ENCODE data around the gene RAP2A. TPM values are rescaled to one million over a fixed set of nuclear protein-coding genes. Genes with fewer than 3 reads are reported as not detected.

The RAP2A gene
- total RNA-seq, 4 donors from 2014 or later: 7.9 to 76.9 (median 24.2) TPM

- H3K9me3 ChIP-seq: peaks cover 0 to 2% of the 10 kb centered on the region in 2 donors
- H3K4me1 ChIP-seq: no peaks in the 10 kb centered on the region
- intact Hi-C loops (cut with DNase I; ENCODE audit: low total_unique reads): no loop called here
- H3K36me3 ChIP-seq: no peaks in the 10 kb centered on the region
- no peak overlapping the region for H3K4me3 ChIP-seq
- no peaks in the 10 kb centered on the region for H3K27me3 ChIP-seq
- H3K27ac ChIP-seq: no peak overlapping the region
- TF ChIP-seq, protein P1, sequence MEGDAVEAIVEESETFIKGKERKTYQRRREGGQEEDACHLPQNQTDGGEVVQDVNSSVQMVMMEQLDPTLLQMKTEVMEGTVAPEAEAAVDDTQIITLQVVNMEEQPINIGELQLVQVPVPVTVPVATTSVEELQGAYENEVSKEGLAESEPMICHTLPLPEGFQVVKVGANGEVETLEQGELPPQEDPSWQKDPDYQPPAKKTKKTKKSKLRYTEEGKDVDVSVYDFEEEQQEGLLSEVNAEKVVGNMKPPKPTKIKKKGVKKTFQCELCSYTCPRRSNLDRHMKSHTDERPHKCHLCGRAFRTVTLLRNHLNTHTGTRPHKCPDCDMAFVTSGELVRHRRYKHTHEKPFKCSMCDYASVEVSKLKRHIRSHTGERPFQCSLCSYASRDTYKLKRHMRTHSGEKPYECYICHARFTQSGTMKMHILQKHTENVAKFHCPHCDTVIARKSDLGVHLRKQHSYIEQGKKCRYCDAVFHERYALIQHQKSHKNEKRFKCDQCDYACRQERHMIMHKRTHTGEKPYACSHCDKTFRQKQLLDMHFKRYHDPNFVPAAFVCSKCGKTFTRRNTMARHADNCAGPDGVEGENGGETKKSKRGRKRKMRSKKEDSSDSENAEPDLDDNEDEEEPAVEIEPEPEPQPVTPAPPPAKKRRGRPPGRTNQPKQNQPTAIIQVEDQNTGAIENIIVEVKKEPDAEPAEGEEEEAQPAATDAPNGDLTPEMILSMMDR (IDR thresholded peaks at IDR 0.05): no peak
- no peak for TF ChIP-seq POLR2A (IDR thresholded peaks at IDR 0.05)
- DNase-seq: no peak
Observed at GRCh38 chr13:97448503-97449251, 14.7 kb downstream of the RAP2A start.

DNA sequence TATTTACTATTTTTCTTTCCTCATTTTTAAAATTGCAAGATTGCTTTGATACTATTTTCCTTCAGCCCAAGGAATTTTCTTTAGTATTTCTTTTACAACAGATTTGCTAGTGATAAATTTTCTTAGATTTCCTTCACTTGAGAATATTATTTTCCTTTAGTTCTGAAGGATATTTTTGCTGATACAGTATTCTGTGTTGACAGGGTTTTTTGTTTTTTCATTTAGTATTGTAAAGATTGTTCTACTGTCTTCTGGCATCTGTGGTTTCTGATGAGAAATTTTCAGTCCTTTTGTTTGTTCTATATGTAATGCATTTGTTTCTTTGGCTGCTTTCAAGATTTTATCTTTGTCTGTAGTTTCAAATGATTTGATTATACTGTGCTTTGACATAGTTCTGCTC, 20.7 kb downstream of the RAP2A start:
- intact Hi-C loops (cut with DNase I; ENCODE audit: low total_unique reads): no loop called here
- no peaks in the 10 kb centered on the region for H3K36me3 ChIP-seq
- TF ChIP-seq POLR2A (IDR thresholded peaks at IDR 0.05): no peak
- TF ChIP-seq, protein P1 (IDR thresholded peaks at IDR 0.05): no peak
- no peak overlapping the region for H3K4me3 ChIP-seq
- DNase-seq: no peak
- H3K27me3 ChIP-seq: no peaks in the 10 kb centered on the region
- no peak overlapping the region for H3K27ac ChIP-seq
- no peaks in the 10 kb centered on the region for H3K4me1 ChIP-seq
- peaks cover 0 to 13% of the 10 kb centered on the region in 2 donors for H3K9me3 ChIP-seq

- H3K9me3 ChIP-seq: peaks cover 0 to 13% of the 10 kb centered on the region in 2 donors
- DNase-seq: no peak
- H3K27me3 ChIP-seq: no peaks in the 10 kb centered on the region
- intact Hi-C loops (cut with DNase I; ENCODE audit: low total_unique reads): no loop called here
- no peak overlapping the region for H3K4me3 ChIP-seq
- TF ChIP-seq POLR2A (IDR thresholded peaks at IDR 0.05): no peak
- TF ChIP-seq, protein P1 (IDR thresholded peaks at IDR 0.05): no peak
- no peaks in the 10 kb centered on the region for H3K36me3 ChIP-seq
- H3K4me1 ChIP-seq: no peaks in the 10 kb centered on the region
- H3K27ac ChIP-seq: no peak overlapping the region
Observed at GRCh38 chr13:97456047-97456446, 22.1 kb downstream of the RAP2A start.

DNA sequence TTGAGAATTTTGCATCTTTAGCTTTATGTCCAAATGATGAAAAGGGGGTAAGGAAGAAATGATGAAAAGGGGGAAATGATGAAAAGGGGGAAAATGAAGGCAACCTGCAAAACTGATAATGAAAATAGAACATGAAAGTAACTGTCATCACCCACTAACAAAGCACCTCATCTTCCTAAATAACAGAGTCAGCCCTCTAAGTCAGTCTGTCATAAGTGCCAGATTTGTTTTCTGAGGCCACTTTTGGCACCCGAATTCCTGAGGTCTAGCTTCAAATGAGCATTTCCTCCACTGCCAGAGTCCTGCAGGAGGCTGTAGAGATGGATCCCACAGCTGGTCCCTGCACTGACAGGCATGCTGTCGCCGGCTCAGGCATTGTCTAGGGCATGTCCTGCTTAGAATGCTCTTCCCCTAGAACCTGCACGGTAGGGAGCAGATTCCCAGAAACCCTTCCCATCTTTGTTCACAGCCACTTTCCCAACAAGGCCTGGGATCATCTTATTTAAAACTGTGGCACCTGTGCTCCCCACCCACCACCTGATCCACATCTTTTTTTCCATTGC, 25.3 kb downstream of the RAP2A start:
- Histone ChIP-seq H3K36me3 (no peaks in the 10 kb centered on the region), H3K9me3 (peaks cover 0 to 9% of the 10 kb centered on the region in 2 donors), H3K4me1 (no peaks in the 10 kb centered on the region), H3K4me3 (no peak overlapping the region), H3K27ac (no peak overlapping the region), H3K27me3 (no peaks in the 10 kb centered on the region)
- TF ChIP-seq, protein P1 (IDR thresholded peaks at IDR 0.05): no peak
- TF ChIP-seq POLR2A (IDR thresholded peaks at IDR 0.05): no peak
- DNase-seq: no peak
- intact Hi-C loops (cut with DNase I; ENCODE audit: low total_unique reads): no loop called here

GRCh38 chr13:97460004-97460775, 26.2 kb downstream of the RAP2A start:
- intact Hi-C loops (cut with DNase I; ENCODE audit: low total_unique reads): no loop called here
- H3K4me1 ChIP-seq: no peaks in the 10 kb centered on the region
- no peak for TF ChIP-seq POLR2A (IDR thresholded peaks at IDR 0.05)
- TF ChIP-seq, protein P1 (IDR thresholded peaks at IDR 0.05): no peak
- H3K27me3 ChIP-seq: no peaks in the 10 kb centered on the region
- DNase-seq: no peak
- no peak overlapping the region for H3K27ac ChIP-seq
- no peaks in the 10 kb centered on the region for H3K36me3 ChIP-seq
- H3K4me3 ChIP-seq: no peak overlapping the region
- no peaks in the 10 kb centered on the region for H3K9me3 ChIP-seq

Measured in uterus (tissue), 4 donors.